Measurements from ENCODE around the gene LGALS9. TPM values are rescaled to one million over a fixed set of nuclear protein-coding genes. Genes with fewer than 3 reads are reported as not detected.

The LGALS9 gene
- total and polyA plus RNA-seq, 8 donors, result 5.2 to 77.3 (median 18.7) TPM

- Histone ChIP-seq H3K36me3 (peaks cover 2 to 56% (median 6%) of the 10 kb centered on the region in 3 donors), H3K4me1 (no peaks in the 10 kb centered on the region), H3K27me3 (no peaks in the 10 kb centered on the region), H3K27ac (peak overlapping the region in 1 of 4 donors; percentile 3), H3K4me3 (no peak overlapping the region), H3K9me3 (no peaks in the 10 kb centered on the region)
- ATAC-seq (no peak), DNase-seq (no peak), FAIRE-seq (no peak)
- TF ChIP-seq CTCF (IDR thresholded peaks at IDR 0.05), result no peak
- intact Hi-C loops (cut with DNase I), result loop anchor here in 1 of 3 donors (10.0 kb wide), 1 partner anchor 359 kb away; no protein-coding TSS in a partner anchor
- 84 to 94% methylated on average over 8 to 9 of the region's 9 CpGs for WGBS, 2 donors
Observed at GRCh38 chr17:27593232-27593856, 37.6 kb upstream of the LGALS9 start.

- FAIRE-seq, result no peak
- DNase-seq, result no peak
- no peak overlapping the region for H3K27ac ChIP-seq
- H3K36me3 ChIP-seq, result peaks cover 2 to 56% (median 3%) of the 10 kb centered on the region in 3 donors
- no peak overlapping the region for H3K4me3 ChIP-seq
- no peaks in the 10 kb centered on the region for H3K9me3 ChIP-seq
- ATAC-seq, result no peak
- TF ChIP-seq CTCF (IDR thresholded peaks at IDR 0.05), result no peak
- H3K4me1 ChIP-seq, result no peaks in the 10 kb centered on the region
- no peaks in the 10 kb centered on the region for H3K27me3 ChIP-seq
- 85 to 90% methylated on average over 3 of the region's 3 CpGs for WGBS, 2 donors
- intact Hi-C loops (cut with DNase I), result loop anchor here in 1 of 3 donors (10.0 kb wide), 1 partner anchor 359 kb away; no protein-coding TSS in a partner anchor
Observed at GRCh38 chr17:27593857-27594255, 37.1 kb upstream of the LGALS9 start.

- no peaks in the 10 kb centered on the region for H3K4me1 ChIP-seq
- WGBS, 2 donors, result 94 to 97% methylated on average over 2 of the region's 2 CpGs
- no peak for FAIRE-seq
Observed at GRCh38 chr17:27595208-27595607, 35.8 kb upstream of the LGALS9 start.

GRCh38 chr17:27596096-27596495 is 34.9 kb upstream of the LGALS9 start:
- Histone ChIP-seq H3K4me3 (no peak overlapping the region), H3K9me3 (no peaks in the 10 kb centered on the region), H3K4me1 (no peaks in the 10 kb centered on the region), H3K27me3 (no peaks in the 10 kb centered on the region), H3K27ac (no peak overlapping the region), H3K36me3 (peaks cover 2 to 42% (median 6%) of the 10 kb centered on the region in 3 donors)
- WGBS, 2 donors, result 65 to 67% methylated on average over 4 of the region's 4 CpGs
- no peak for TF ChIP-seq CTCF (IDR thresholded peaks at IDR 0.05)
- ATAC-seq, result no peak
- no peak for FAIRE-seq
- DNase-seq, result no peak
- intact Hi-C loops (cut with DNase I), result loop anchor here in 1 of 3 donors (10.0 kb wide), 1 partner anchor 361 kb away; no protein-coding TSS in a partner anchor

More at GRCh38 chr17:27595208-27595607, 35.8 kb upstream of the LGALS9 start:
- no peak overlapping the region for H3K27ac ChIP-seq
- no peak for TF ChIP-seq CTCF (IDR thresholded peaks at IDR 0.05)
- intact Hi-C loops (cut with DNase I), result loop anchor here in 1 of 3 donors (10.0 kb wide), 1 partner anchor 360 kb away; no protein-coding TSS in a partner anchor
- no peaks in the 10 kb centered on the region for H3K9me3 ChIP-seq
- no peak overlapping the region for H3K4me3 ChIP-seq
- ATAC-seq (no peak), DNase-seq (no peak)
- H3K27me3 ChIP-seq, result no peaks in the 10 kb centered on the region
- H3K36me3 ChIP-seq, result peaks cover 2 to 49% (median 3%) of the 10 kb centered on the region in 3 donors

All from pancreas (tissue), 10 donors.